NCI-H510A (cell line): ENCODE measurements around the gene RAPGEF1.

Experiments used
- DNase-seq: peaks from one replicate; lab custom pipeline; 2025; lab: John Stamatoyannopoulos, UW

Gene RAPGEF1

DNA sequence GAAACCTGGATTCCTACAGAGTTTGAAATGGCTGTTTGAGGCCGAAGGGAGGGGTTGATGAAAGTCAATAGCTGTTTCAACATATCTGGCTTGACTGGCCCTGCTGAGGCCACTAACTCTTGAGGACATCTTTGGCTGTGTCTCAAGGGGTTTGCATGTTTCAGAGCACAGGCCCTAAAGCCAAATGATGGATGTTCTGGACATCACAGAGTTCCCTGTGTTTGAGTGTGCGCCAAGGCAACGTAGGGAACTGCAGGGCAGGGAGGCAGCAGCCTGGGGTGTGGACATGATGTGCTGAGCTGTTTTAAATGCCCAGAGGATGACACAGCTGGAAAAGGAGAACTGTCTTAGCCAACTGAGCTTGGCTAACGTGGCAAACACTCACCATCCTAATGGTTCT lies 89.6 kb downstream of the RAPGEF1 start:
- DNase-seq = no peak

DNA sequence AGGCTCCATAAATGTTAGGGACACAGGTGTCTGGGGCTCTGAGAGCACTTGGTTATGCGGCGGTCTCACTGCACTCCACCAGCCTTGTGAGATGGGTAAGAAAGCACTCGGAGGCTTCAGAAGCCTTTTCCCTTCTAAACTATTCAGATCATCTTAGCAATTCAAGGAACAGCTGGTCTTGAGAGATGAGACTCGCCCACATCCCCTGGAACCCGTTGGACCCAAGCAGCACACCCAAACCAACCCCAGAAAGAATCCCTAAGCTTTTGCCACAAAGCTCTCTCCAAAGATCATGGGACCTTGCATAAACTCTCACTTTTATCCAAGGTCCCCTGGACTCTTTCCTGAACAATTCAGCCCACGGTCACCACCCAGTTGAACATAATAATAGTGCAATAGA lies 90.2 kb downstream of the RAPGEF1 start:
- DNase-seq = no peak

DNA sequence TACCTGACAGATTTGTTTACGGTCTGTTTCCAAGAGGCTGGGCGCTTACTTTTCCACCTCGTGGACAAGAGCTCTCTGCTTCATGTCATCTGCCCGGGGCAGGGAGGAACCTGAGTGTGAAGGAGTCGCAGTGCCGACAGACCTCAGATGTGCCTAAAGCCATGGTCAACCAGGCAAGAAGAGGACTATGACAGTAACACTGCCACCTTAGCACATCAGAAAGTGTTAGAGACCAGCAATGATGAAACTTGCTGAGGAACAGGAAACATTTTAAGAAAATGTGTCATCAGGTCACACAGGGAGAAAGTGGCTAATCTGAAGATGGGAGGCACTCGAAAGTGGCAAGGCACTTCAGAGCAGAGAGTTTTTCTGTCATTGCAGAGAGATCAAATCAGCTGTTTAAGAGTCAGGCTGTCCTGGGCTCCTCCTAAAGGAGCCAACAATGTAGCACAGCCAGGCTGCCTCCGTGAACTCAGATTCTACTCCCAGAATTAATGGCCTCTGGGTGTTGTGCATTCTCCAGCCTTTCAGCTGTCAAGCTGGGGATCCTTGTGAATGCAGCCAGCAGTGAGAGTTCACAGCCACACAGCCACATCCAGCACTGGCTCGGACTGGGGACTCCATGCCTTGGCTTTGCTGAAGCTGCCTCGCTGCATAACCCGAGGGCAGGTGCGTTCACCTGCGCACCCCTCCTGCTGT lies 94.6 kb downstream of the RAPGEF1 start:
- DNase-seq = peak; percentile 79

DNA sequence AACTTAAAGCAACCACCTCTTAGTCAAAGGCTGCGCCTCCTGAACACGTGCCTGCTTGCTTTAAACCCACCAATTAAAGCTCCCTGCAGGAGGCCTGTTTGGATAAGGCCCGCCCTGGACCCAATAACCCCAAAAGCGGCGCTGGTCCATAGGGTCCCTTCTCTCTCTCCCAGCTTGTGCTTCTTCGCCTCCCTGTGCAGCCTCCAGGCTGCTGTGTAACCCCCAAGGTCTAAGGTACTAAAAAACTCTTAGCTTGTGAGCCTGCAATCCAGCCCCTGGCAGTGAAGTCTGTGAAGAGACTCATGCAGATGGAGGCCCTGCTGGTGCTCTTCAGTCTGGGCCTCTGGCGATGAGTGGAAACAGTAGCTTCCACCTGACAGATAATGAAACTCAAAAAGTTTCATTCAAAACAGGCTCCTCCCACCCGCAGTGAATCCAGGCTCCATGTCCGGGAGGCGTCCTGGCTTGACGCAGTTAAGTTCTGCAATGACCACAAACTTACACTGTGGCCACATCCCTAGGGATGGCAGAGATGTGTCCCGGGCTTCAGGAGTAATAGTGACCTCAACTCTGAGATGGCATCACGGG lies 97.3 kb downstream of the RAPGEF1 start:
- no peak for DNase-seq

DNA sequence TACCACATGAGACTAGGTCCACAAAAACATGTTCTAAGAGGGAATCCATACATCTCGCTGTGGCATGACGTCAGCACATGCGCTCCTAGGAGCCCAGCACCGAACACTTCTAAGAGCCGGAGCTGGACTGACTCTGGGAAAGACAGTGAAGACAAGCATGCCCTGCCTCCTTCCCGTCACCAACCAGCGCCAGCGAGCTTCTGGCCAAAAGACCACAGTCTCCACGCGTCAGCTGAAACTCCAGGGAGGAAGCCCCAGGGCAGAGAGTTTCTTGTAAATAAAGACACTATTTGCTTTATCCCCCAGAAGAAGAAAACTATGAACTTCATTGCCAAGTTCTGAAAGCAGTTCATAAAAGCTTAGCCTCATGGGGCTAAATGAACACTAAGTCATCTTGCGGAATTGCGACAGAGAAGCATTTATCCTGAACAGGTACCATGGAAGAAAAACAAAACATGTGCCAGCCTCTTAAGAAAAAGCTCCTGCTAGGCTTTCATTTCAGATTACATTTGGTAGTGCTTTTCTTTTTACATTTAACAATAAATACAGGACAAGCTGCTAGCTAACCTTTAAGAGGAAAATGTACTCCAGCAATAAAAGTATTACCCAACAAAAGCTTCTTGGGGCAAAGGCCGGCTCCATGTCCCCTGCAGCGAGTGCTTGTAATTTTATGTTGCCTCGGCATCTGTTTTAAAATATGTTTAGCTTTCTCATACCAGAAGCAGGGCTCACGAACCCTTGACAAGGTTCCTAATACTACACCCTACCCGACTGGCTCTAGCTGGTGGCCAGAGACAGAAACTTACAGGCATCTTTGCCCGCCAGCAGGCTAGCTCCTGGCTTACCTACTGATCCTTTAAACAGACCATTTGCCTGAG lies 98.0 kb downstream of the RAPGEF1 start:
- peak; percentile 60 for DNase-seq

DNA sequence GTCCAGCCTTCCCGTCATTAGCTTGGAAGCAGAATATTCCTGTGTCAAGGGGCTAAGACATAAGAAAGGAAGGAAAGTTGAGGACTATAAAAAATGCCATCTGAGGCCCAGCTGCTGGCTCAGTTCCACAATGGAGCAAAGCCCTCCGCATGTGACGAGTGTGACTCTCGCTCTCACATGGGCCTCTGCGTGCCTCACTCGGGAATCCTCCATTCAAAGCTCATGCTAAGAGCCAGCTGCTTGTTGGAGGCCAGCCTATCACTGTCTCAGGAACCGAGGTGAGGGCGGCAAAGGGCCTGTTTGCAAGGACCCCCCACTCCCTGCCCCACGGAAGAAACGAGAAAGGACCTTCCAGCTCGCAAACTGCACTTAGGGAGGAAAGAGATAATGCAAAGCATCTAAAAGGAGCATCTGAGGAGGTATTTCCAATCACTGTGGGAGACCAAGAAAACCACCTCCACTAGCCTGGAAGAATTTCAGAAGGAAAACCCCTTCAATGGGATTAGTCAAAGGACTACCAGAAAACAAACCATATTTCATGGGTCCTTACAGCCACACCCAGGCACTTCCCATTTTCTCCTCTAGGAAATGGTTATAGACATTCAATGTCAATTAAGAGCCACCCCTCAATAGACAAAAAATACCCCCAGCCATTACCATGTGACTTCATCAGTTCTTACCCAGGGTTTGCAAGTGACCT lies 99.3 kb downstream of the RAPGEF1 start:
- DNase-seq = no peak

DNA sequence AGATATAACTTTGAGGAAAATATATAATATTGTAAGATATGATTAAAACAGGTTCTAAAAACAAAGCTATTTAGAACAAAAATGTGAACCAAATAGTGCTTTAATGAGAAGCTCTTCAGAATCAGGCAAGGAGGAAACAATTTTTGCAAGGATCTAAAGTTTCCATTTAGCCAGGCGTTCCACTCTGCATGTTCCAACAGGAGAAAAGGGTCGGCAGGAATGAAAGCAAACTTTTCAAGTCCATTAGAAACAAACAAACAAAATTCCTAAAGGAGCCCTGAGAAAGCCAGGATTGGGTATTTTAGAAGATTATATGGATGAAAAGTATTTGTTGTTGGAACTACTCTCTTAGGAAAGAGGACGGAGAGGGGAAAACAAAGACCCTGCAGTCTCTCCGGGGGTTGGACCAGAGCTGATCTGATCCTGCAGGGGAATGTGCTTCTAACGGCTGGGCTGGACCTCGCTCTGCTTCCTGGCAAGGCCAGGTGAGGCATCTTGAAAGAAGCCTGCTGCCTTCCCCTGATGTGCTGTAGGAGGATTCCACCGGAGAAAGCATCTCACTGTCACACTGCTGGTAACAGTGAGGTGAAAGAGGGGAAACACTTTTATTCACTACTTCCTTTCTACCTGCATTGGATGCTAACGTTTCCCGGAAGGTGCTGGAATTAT lies 100.0 kb downstream of the RAPGEF1 start:
- DNase-seq = no peak

DNA sequence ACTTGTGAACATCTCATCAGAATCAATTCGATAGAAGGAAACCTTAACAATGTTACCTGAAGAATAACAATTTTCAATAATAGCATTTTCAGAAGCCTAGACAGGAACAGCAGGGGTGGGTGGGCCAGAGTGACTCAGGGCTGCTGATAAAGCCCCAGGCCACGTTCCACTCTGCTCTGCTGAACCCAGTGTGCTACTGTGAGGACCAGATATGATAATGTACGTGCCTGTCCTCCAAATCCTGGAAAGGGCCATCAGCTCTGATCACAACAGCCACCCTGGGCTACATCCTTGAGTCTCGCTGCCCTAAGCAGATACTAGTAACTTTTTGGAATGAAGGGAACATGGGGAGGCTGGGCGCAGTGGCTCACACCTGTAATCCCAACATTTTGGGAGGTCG lies 103.3 kb downstream of the RAPGEF1 start:
- no peak for DNase-seq

DNA sequence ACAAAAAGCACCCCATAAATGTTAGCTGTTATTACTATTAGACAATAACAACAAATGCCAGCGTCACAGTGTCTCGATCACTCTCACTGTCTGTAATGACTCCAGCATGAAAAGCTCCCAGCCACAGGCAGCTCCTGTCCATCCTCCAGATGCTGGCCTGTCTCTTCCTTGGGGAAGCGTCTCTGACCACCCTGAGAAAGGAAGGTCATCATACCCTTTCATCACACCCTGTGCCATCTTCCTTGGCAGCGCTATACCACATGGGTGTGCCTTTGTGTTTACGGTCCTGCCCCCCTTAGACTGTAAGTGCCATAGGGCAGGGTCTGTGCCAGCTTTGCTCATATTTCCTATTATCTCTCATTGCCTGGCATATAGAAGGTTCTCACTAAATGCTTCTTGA lies 104.0 kb downstream of the RAPGEF1 start:
- DNase-seq = no peak

DNA sequence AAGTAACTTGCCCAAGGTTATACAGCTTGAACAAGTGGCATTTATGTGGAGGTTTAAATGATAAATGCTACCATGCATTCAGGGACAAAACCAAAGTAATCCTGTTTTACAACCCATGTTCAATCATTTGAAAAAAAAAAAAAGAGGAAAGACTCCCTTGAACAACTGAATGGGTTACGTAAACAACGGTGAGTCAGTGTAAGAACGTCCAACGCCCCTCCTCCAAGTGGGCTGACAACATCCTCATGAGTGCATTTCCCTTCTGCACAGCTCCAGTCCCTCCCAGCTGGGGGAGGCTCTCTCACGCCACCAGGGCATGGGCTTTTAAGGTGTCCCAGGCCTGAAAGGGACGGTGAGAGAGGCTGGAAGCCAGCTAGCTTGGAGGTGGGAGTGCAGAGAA lies 104.6 kb downstream of the RAPGEF1 start:
- DNase-seq = peak; percentile 57

DNA sequence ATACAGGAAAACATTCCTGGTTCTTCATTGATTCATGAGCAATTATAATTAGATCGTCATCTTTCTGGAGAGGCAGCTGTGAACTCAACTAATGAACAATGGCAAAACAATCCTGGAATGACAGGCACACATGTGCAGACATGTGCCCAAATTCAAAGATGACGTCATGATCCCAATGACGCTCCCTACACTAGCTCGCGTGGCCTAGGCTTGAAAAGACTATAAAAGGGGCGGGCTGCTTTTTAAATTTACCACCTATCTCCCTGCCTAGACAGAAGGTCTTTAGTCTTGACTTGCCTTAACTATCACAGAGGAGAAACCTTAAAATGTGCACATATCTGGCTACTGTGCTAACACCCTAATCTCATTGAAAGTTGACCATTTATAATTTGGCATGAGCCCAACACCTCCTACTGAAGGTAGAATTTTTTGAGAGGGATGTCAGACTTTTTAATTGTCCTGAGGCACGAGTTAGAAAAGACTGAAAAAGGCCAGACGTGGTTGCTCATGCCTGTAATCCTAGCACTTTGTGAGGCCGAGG lies 106.3 kb downstream of the RAPGEF1 start:
- DNase-seq = no peak

DNA sequence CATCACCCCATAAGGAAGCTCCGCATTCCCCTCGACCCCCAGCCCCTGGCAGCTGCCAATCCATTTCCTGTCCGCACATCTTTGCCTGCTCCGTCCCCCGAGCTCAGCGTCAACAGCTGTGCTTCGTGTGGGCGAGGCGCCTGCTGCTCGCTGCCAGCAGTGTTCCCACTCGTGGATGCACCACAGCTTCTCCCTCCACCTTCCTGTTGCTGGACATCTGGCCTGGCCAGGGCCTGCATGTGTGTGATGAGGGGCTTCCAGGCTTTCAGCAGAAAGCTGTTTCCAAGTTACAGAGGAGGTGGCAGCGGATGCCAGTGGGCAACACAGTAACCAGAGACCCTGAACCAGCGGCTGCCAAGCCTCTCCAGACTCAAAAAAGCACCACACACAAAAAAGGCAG lies 108.6 kb downstream of the RAPGEF1 start:
- DNase-seq = no peak

DNA sequence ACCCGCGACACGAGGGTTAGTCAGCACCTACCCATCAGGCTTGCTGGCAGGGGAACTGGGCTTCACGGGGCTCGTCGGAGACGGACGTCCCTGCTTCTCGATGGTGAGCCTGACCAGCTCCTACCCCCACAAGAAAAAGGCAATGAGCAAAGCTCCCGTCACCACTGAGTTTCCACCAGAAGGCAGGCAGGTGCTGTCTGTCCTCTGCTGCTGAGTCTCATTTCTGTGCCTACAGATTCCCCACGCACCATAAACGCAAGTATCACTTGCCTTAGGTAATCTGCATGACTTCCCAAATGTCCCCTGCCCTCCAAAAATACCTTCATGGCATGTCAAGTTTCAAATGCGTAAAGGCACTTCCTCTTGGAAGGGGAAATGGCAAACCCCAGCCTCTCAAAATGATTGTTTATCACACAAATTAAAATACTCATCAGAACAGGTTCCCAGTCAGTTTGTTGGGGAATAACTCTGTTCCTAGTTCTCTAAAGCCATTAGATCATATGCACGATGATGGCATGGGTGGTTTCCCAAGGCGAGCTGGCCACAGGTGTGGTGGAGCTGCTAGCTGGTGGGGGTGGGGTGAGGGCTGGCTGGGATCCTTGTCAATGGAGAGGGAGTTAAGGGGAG lies 109.6 kb downstream of the RAPGEF1 start:
- no peak for DNase-seq

DNA sequence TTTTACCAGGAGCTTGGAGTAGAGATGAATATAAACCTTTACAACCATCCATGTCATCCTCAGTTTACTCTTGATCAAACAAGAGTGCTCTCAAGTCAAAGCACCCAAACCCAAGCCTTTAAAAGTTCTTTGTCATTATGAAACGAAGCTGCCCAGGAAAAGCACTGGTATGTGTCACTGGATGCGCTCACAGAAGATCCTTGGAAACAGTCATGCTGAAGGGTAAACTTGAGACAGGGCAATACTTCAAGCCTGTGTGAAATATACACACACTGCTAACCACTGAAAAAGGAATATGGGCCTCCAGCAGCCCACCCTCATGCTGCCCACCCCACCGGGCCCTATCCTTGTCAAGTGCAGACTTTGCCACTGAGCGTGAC lies 110.1 kb downstream of the RAPGEF1 start:
- no peak for DNase-seq

DNA sequence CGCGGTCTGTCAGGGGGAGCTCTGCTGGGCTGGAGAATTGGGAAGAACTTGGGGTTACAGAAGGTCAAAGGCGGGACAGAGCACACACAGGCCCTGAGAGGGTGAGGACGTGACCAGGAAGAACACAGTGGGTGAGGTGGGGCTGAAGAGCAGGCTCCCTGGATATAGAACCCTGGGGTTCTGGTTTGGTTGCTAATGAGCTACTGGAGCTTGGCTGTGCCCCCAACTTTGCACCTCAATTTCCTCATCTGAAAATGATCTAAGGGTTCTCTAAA lies 110.7 kb downstream of the RAPGEF1 start:
- no peak for DNase-seq

DNA sequence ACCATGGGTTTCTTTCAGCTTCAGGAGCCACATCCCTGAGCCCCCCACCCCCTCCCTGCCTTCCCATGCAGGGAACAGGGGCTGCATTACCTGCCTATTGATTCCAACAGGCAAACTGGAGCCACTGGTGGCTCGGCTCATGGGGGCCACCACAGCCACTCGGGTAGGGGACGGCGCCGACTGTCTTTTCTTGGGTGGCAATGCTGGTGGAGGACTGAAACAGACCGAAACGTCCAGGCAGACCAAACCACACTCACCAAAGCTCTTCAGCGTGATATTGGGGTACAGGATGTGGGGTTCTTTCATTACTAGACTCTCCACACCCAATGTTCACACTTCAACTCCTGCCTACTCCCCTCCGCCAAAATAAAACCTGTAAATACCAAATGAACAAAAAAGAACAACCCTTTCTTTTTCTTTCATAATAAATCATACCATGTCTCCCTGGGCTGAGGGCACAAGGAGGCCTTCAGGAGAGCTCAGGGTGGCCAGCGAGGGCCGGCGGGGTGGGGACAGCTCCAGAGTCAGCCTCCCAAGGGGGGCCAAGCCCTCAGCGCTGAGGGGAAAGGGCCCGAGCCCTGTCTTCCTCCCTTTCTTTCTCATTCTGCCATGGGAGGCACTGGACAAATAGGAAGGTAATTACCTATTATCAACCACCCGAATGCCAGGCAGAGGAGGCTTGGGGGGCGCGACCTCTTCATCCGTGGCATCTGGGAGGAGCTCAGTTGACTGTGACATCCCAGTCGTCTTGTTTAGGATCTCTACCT lies 111.2 kb downstream of the RAPGEF1 start:
- no peak for DNase-seq

DNA sequence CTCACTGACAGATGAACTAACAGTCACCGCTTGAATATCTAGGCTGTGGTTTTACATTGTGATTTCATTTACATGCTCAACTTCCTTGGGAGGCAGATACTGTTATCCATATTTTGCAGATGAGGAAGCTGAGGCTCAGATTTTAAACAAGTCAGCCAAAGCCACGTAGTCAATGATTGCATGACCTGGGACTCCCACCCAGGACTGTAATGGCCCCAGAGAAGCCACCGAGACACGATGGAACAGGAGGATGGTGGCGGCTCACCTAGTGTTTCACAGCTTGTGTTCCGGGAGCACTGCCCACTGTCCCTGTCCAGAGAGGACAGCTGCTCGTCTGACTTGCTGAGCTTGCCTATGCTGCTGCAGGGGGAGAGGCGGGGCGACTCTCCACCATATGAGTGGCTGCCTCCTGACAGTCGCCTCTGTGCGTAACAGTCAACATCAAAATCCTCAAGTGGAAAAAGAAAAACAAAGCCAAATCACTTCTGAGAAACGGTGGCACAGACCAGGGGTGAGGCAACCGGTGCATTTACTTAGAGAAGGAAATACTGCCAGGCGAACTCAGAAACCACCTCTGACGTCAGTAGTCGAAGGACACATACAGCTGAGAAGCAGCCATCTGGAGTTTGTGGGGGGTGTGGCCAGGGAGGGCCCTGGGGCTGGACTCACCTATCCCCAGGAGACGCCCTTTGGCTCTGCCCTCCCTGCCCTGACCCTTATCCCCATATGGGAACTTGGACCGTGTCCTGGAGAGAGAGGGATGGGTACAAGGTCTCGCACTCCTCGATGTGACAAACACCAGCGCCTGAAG lies 112.0 kb downstream of the RAPGEF1 start:
- peak; percentile 97 for DNase-seq

DNA sequence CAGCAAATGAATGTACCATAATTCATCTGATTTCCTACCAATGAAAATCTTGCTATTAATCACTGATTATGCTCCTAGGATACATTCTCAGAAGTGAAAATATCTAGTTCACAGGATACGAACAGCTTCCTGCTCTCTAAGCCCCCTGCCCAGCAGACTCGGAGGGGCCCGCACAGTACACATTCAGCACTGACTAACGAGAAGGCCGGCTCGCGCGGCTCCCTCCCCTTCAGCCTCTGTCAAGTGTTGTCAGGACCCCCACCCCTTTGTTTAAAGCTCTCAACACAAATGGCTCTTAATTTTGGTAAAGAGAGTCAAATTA lies 112.6 kb downstream of the RAPGEF1 start:
- DNase-seq = no peak

DNA sequence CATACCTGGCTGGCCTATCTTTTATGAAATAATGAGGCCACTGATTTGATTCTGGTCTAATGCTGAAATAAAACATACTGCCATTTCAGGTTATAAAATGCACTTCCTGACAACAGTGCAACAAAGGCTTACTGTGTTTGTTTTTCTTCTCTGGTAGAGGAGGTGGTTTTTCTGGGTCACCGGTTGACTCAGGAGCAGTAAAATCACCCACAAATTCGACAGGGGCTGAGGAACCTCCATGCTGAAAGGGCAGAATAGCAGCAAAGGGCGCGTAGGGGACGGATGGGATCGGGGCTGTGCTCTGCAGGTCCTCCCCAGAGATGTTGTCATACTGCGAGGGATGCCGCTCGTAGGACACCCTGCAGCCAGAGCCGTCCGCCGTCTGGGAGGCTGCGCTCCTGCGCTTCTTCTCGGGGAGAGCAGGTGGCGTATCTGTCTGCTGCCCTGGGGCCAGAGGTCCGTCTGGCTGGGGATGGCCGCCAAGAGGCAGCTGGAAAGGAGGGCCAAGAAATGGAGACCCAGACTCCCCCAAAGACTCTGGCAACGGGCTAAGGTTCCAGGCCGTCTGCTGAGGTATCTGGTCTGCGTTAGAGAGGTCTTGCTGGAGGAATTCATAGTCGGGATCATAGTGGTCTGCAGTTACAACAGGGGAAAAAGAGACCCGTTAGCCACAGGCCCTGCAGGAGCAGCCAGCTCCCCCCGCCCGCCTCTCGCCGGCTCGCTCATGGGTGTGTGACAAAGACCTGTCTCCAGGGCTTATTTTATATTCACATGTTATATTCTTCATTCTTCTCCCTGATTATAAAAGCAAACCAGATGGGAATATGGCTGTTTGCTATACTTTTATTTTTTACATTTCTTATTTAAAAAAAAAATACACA lies 113.8 kb downstream of the RAPGEF1 start:
- no peak for DNase-seq
